ENCODE data around the gene ODAD4. TPM values are rescaled to one million over a fixed set of nuclear protein-coding genes. Genes with fewer than 3 reads are reported as not detected.

Gene ODAD4
- total RNA-seq, 1 donor from 2014 or later, result 0.98 TPM

GRCh38 chr17:41901646-41902045 is 28.8 kb upstream of the ODAD4 start:
- Histone ChIP-seq H3K4me1 (ENCODE audit: insufficient read depth, low read length) (peaks cover 3% of the 10 kb centered on the region), H3K27ac (ENCODE audit: low read depth, low read length) (no peak overlapping the region), H3K9me3 (ENCODE audit: insufficient read depth, low read depth, low read length) (no peaks in the 10 kb centered on the region), H3K4me2 (ENCODE audit: low read length) (no peak overlapping the region), H3K27me3 (ENCODE audit: insufficient read depth, low read length) (no peaks in the 10 kb centered on the region), H3K4me3 (ENCODE audit: insufficient read depth, low read depth, low read length) (no peak overlapping the region), H3K36me3 (ENCODE audit: insufficient read depth, low read length) (peaks cover 83% of the 10 kb centered on the region), H2AFZ (ENCODE audit: low read depth, low read length) (no peak overlapping the region), H4K20me1 (ENCODE audit: insufficient read depth, low read length) (peaks cover 74% of the 10 kb centered on the region), H3K79me2 (ENCODE audit: insufficient read depth, low read length) (peaks cover 57% of the 10 kb centered on the region), H3K9ac (ENCODE audit: low read length) (no peak overlapping the region)
- no peaks in the 10 kb centered on the region for H3K4me1 Mint-ChIP-seq (ENCODE audit: low read depth, unreplicated experiment)
- H3K27ac Mint-ChIP-seq (ENCODE audit: unreplicated experiment), result no peak overlapping the region
- H3K9me3 Mint-ChIP-seq (ENCODE audit: unreplicated experiment), result no peaks in the 10 kb centered on the region
- H3K4me3 Mint-ChIP-seq (ENCODE audit: unreplicated experiment), result no peak overlapping the region
- H3K36me3 Mint-ChIP-seq (ENCODE audit: low read depth, unreplicated experiment), result peaks cover 37% of the 10 kb centered on the region
- FAIRE-seq, result no peak
- H3K27me3 Mint-ChIP-seq (ENCODE audit: low read depth, unreplicated experiment), result no peaks in the 10 kb centered on the region
- TF ChIP-seq CTCF (IDR thresholded peaks at IDR 0.05; ENCODE audit: insufficient read depth, low read depth, low read length) (no peak), EZH2 (IDR thresholded peaks at IDR 0.05; ENCODE audit: insufficient read depth, low read length) (no peak)
- DNase-seq (ENCODE audit: low read depth), result no peak

- peaks cover 68% of the 10 kb centered on the region for H4K20me1 ChIP-seq (ENCODE audit: insufficient read depth, low read length)
- no peak overlapping the region for H3K9ac ChIP-seq (ENCODE audit: low read length)
- no peak overlapping the region for H3K4me3 Mint-ChIP-seq (ENCODE audit: unreplicated experiment)
- no peak for TF ChIP-seq CTCF (IDR thresholded peaks at IDR 0.05; ENCODE audit: insufficient read depth, low read depth, low read length)
- TF ChIP-seq EZH2 (IDR thresholded peaks at IDR 0.05; ENCODE audit: insufficient read depth, low read length), result no peak
- H3K9me3 Mint-ChIP-seq (ENCODE audit: unreplicated experiment), result no peaks in the 10 kb centered on the region
- H3K4me1 ChIP-seq (ENCODE audit: insufficient read depth, low read length), result peaks cover 24% of the 10 kb centered on the region
- peaks cover 77% of the 10 kb centered on the region for H3K36me3 ChIP-seq (ENCODE audit: insufficient read depth, low read length)
- H3K4me3 ChIP-seq (ENCODE audit: insufficient read depth, low read depth, low read length), result no peak overlapping the region
- H3K27me3 Mint-ChIP-seq (ENCODE audit: low read depth, unreplicated experiment), result no peaks in the 10 kb centered on the region
- H3K27ac ChIP-seq (ENCODE audit: low read depth, low read length), result no peak overlapping the region
- H3K36me3 Mint-ChIP-seq (ENCODE audit: low read depth, unreplicated experiment), result peaks cover 46% of the 10 kb centered on the region
- no peak overlapping the region for H2AFZ ChIP-seq (ENCODE audit: low read depth, low read length)
- H3K9me3 ChIP-seq (ENCODE audit: insufficient read depth, low read depth, low read length), result no peaks in the 10 kb centered on the region
- no peak for FAIRE-seq
- H3K4me2 ChIP-seq (ENCODE audit: low read length), result no peak overlapping the region
- peaks cover 65% of the 10 kb centered on the region for H3K79me2 ChIP-seq (ENCODE audit: insufficient read depth, low read length)
- peaks cover 16% of the 10 kb centered on the region for H3K4me1 Mint-ChIP-seq (ENCODE audit: low read depth, unreplicated experiment)
- no peaks in the 10 kb centered on the region for H3K27me3 ChIP-seq (ENCODE audit: insufficient read depth, low read length)
- H3K27ac Mint-ChIP-seq (ENCODE audit: unreplicated experiment), result no peak overlapping the region
- no peak for DNase-seq (ENCODE audit: low read depth)
These were observed 26.1 kb upstream of the ODAD4 start for GRCh38 chr17:41904242-41904841.

- no peak overlapping the region for H3K27ac ChIP-seq (ENCODE audit: low read depth, low read length)
- H2AFZ ChIP-seq (ENCODE audit: low read depth, low read length), result no peak overlapping the region
- peaks cover 46% of the 10 kb centered on the region for H3K36me3 Mint-ChIP-seq (ENCODE audit: low read depth, unreplicated experiment)
- H3K4me1 Mint-ChIP-seq (ENCODE audit: low read depth, unreplicated experiment), result peaks cover 19% of the 10 kb centered on the region
- no peaks in the 10 kb centered on the region for H3K9me3 Mint-ChIP-seq (ENCODE audit: unreplicated experiment)
- no peak overlapping the region for H3K27ac Mint-ChIP-seq (ENCODE audit: unreplicated experiment)
- TF ChIP-seq CTCF (IDR thresholded peaks at IDR 0.05; ENCODE audit: insufficient read depth, low read depth, low read length), result no peak
- peaks cover 80% of the 10 kb centered on the region for H3K36me3 ChIP-seq (ENCODE audit: insufficient read depth, low read length)
- no peak overlapping the region for H3K4me2 ChIP-seq (ENCODE audit: low read length)
- H3K9ac ChIP-seq (ENCODE audit: low read length), result no peak overlapping the region
- H3K4me3 ChIP-seq (ENCODE audit: insufficient read depth, low read depth, low read length), result no peak overlapping the region
- no peaks in the 10 kb centered on the region for H3K27me3 ChIP-seq (ENCODE audit: insufficient read depth, low read length)
- H3K4me3 Mint-ChIP-seq (ENCODE audit: unreplicated experiment), result no peak overlapping the region
- no peaks in the 10 kb centered on the region for H3K27me3 Mint-ChIP-seq (ENCODE audit: low read depth, unreplicated experiment)
- peaks cover 70% of the 10 kb centered on the region for H4K20me1 ChIP-seq (ENCODE audit: insufficient read depth, low read length)
- H3K79me2 ChIP-seq (ENCODE audit: insufficient read depth, low read length), result peaks cover 73% of the 10 kb centered on the region
- H3K9me3 ChIP-seq (ENCODE audit: insufficient read depth, low read depth, low read length), result no peaks in the 10 kb centered on the region
- DNase-seq (ENCODE audit: low read depth) (no peak), FAIRE-seq (no peak)
- H3K4me1 ChIP-seq (ENCODE audit: insufficient read depth, low read length), result peaks cover 29% of the 10 kb centered on the region
These were observed 25.2 kb upstream of the ODAD4 start for GRCh38 chr17:41905172-41905571.
